HG03442 (cell line): Measurements from ENCODE around the gene TCF20.

Source experiments
- ATAC-seq: cut with Tn5 transposase; IDR thresholded peaks from one replicate; pipeline ENCODE4 v1.9.1; 2021; ENCODE audit warnings: mild to moderate bottlenecking, moderate library complexity; ENCODE audit not compliant: unreplicated experiment

Gene TCF20

DNA sequence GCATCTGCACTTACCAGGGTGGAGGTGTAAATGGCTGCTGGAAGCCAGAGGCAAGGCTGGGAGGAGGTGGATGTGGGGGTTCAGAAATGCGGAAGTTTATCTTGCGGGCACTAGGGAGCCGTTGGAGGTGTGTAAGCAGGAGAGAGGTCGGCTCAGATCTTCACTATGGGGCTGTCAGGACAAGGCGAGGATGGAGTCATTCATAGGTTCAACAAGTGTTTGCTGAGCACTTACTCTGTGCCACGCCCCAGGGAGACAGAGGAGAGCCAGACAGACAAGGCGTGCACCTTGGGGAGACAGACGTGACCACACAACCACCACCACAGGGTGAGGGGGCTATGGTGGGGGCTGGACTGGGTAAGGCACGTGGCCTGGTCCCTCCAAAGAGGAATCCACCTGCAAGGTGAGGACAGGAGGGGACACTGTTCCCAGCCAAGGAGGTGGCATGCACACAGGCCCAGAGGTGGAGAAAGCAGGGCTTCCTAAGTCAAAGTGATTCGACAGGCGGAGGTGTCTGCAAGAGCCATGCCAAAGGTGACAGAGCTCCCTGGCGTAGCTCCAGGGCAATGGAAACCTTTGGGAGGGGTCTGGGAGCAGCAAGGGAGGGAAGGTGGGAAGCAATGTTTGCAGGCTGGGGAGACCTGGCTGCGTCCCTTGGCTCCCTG, 30.8 kb upstream of the TCF20 start:
- no peak for ATAC-seq

DNA sequence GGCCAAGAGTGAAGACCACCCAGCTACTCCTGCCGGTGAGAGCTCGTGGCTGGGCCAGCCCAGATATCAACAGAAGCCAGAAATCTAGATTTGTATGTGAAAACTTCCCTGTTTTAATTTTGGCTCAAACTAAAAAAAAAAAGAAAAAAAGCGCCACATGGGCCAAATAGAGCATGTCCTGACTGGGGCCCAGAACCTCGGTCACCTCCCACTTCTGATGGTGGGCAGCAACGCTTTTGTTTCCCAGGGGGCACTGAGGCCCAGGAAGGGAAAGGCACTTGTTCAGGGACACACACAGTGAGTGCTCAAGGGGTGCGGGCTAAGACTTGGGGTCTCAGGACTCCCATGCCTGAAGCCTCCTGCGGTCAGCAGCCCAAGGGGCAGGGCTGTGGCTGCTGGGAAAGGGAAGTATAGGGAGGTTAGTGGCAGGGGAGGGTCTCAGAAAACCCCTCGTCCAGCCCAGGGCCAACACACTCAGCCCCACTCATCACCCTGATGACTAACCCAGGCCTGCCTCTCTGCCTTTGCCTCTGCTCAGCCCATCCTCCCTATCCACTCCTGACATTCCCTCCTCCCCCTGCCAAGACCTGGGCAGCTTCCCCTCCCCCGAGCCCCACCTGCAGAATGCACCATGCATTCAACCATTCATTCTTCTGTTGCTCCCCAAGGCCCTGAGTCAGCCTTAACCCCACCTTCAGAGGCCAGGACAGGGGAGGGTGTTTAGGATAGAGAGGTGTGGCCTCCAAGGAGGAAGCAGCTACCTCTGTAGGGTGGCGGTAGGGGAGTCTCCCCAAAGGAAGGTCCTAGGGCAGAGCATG, 30.0 kb upstream of the TCF20 start:
- ATAC-seq: no peak

DNA sequence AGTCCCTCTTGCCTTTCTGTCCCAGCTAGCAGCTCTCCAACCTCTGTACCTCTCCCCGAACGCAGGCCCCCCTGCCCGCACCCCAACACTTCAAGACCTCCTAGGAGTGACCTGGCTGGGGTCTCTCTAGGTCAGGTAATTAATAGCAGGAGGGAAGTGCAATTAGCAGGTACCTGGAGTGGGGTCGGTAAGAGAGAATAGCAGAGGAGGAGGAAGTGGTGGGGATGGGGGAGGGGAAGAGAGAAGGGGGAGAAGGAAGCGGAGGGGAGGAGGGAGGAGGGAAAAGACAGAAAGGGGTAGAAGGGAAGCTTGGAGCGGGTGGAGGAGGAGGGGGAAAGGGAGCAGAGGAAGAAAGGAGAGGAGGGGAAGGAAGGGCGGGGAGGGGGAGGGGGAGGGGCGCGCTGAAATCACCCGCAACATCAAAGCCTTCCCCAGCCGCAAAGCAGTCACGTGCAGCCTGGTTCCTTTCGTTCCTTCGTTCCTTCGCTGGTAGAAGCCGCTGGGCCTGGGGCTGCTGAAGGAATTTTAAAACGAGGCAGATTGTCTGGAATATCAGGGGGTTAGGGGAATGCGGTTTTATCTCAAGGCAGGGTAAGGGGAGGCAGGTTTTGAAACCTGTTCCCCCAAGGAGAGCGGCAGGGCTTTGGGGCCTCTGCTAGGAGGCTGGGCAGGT, 29.3 kb upstream of the TCF20 start:
- ATAC-seq: no peak

DNA sequence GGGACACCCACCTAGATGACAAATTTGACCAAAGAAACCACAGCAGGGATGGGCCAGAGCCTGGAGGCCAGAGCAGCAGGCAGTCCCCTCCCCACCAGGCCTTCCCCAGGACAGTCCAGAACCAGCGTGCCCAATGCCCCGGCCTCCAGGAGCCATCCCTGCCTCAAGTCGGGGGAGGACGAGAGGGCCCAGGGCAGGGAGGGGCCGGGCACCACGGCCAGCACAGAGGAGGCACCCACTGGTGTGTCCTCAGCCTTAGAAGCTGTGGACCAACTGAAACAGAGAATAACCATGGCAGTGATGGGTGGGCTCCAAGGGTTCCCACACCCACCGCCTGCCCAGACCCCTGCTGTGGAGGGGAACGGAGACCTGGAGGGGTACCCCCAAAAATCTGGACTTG, 28.3 kb upstream of the TCF20 start:
- ATAC-seq: no peak

DNA sequence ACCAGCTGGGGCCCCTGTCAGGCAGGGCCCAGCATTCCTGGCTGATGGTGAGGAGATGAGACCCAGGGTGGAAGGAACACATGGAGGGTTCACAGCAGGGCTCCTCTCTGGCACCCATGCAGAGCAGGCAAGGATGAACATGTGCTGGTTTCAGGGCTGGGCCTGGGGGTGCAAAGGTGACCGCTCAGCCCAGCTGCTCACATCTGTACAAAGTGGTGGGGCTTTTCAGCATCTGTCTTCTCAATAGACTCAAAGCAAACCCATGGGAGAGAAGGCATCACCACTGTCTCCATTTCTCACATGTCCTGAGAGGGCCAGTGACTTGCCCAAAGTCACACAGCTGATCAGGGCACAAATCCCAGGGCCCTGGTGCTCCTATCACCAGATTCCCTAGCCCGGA, 27.3 kb upstream of the TCF20 start:
- no peak for ATAC-seq

DNA sequence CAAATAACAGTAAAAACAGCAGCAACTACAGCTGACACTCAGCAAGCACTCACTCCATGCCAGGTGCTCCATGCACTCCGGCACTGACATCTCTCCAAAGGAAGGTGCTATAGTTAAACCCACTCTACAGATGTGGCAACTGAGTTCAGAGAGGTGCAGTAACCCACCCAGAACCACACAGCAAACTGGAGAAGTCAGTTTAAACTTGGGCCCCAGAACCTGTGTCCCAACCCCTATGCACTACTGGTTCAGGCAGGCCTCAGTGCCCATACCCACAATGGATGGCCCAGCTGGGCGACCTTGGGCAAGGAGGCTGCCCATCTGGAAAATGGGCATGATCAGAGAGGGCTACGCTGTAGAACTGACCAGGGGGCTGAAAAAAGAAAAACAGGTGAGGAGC, 26.4 kb upstream of the TCF20 start:
- no peak for ATAC-seq

DNA sequence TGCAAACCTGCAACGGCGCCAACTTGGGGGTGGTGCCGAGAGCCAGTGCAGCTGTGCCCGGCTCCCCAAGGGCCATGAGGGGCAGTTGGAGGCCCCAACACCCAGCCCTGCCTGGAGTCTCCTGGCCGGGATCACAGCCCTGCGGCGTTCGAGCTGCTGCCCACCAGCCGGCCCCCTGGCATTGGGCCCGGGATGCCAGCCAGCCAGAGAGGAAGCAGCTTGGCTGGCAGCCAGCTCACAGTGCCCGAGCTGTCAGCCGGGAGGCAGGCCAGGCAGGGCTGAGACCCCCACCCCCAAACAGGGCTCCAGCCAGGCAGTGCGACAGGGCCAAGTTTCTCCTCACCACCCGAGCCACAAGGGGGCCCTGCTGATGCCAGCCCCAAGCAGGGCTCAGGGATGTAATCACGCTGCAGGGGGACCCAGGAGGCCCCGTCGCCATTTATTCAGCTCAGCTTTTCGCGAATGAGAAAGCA, 26.0 kb upstream of the TCF20 start:
- ATAC-seq: no peak

DNA sequence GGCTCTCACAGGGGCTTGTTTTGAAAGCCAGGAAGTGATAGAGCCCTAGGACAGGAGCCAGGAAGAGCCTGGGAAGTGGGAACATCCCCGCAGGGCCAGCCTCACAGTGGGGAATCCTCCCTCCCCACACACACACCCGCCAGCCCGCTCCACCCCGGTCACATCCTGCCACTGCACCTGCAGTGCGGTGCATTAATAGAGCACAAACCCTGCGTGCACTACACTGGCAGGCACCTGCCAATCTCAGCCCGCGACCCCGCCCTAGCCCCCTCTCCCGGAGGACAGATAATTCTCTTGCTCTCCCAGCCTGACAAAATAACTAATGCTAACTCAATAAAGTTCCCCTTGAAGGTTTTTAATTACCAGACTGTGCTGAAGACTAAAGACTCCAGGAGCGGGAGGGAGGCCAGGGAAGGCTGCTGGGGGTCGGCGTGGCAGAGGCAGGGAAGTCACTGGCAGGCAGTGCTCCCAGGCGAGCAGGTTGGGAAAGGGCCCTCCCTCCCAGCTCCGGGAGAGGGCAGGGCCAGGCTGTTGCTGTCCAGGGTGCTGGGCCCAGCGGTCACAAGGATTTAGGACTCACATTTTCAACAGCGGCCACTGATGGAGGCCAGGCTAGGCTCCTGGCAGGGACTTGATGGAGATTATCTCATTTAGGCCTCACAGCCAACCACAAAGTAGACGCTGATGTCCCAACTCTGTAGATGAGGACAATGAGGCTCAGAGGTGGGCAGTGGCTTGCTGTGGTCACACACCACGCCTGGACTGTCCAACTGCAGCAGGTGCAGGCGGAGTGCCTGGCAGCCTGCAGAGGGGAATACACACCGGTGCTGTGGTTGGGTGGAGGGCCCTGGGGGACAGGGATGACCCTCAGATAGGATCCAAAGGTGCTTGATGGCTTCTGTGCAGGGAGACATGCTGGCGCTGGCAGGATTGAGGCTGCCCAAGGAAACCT, 23.9 kb upstream of the TCF20 start:
- ATAC-seq: no peak

DNA sequence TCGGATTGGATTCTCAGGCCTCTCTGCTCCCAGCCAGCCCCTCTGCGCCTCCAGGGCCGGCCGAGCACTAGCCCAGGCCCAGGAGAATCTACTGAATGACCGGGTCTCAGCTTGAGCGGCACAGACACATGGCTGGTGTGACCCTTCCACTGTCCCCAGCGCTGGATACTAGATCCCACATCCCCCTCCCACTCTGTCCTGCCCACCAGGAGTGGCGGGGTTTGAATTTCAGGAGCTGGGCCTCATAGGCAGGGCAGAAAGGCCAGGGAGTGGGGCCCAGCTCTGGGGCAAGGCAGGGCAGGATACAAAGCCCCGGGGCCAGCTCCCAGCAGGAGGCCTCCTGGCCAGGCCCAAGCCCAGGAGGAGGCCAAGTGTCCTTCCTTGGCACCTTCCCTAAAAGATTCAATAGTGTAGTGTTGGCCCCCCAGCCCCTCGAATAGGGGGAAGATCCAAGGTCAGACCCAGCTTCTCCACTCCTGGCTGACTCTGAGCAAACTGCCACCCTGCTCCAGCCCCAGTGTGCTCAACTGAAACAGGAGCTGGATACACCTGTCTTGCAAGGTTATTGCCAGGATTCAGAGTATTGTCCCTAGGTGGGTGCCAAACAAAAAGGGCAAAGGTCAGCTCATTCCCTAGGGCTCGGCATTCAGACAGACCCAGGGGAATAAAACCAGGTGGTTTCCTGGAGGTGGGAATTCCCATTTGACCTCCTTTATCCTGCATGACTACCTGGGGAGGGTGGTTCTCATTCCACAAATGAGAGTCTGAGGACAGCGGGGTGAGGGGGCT, 22.5 kb upstream of the TCF20 start:
- ATAC-seq: no peak

DNA sequence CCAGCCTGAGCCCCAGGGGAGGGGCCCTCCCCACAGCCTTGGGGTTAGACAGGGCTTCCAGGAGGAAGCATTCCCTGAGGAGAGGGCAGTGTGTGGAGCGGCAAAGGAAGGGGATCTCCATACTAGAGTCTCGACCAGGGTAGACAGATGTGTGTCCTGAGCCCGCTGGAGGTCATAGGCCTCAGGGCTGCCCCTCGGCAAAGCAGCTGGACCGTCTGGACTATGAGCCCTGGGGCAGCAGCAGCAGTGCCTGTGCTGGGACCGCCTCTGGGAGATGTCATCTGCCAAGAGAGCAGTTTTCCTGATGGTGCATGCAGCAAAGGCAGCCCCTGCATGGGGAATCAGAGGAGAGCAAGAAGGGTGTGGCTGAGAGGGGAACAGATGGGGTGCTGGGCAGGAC, 20.8 kb upstream of the TCF20 start:
- ATAC-seq: no peak

DNA sequence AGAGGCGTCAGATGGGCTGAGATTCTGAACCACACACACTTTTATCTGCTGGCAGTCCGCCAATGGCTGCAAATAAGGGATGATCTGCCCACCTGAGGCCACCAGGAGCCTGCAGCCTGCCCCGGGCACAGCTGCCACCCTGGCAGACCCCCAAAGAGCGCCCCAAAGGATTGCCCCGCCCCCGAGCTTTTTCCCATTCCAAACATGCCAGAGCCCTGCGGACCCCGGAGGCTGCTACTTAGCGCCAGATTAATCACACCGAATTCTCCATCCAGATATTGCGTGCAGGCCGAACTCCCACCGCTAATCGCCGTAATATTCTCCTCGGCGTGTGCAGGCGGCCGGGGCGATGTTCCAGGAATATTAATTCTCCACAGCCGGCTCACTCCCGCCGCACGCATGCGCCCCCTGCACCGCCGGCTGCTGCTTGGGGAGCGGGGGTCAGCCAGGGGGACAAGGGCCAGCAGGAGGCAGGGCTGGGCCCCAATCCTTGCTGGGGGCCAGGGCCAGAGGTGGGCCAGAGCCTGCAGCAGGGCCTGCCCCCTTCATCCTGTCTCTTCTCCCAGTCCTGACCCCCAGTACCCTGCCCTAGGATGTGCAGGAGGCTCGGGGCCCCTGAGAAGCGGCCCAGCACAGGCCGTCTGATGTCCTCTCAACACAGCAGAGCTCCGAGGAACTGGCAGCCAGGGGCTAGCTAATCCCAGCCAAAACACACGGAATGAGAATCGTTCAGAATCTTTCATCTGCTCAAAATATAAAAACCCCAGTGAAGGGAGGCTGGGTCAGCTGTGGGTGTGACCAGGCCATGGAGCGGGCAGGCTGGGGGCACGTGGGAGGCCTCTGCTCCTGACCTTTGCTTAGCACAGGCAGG, 19.5 kb upstream of the TCF20 start:
- no peak for ATAC-seq

DNA sequence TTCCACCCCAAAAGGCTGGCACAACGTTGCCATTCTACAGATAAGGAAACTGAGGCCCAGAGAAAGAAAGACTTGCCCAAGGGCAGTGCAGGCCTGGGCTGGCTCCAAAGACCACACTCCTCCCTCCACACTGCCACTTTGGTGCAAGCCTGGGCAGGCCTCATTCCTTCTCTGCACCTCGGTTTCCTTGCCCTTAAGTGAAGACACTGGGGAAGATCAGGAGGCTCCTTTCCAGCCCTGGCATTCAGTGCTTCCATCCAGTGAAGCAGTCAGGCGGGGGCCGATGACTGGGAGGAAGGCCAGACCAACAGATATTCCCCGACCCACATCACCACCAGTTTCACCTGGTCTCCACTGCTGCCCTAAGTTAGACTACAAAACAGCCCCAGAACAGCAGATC, 18.3 kb upstream of the TCF20 start:
- no peak for ATAC-seq

DNA sequence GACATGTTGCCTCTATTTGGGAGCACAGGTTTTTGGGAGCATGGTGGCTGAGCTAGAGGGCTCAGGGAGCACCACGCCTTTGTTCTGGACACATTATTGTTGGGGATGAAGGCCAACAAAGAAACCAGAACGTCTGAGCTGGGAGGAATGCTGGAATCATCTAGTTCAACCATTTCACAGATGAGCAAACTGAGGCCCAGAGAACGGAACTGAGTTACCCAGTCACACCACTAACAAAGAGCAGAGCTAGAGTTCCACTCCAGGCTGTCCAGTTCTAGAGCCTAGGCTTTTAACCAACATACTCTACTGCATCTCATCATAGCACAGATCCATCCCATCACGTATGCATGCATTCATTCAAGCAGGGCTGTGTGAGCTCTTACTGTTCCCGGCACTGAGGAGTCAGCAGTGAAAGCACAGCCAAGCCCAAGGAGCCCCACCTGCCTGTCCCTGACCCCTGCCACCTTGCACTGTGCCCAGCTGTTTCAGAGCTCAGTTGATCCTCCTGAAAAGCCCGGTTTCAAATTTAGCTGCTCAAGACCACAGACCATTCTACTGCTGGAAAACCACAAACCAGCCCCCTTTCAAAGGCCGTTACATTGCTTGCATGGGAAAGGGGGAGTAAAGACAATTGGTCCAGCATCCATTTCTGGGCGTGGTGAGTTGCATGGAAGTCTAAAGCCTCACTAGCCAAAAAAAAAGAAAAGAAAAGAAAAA, 16.9 kb upstream of the TCF20 start:
- no peak for ATAC-seq

DNA sequence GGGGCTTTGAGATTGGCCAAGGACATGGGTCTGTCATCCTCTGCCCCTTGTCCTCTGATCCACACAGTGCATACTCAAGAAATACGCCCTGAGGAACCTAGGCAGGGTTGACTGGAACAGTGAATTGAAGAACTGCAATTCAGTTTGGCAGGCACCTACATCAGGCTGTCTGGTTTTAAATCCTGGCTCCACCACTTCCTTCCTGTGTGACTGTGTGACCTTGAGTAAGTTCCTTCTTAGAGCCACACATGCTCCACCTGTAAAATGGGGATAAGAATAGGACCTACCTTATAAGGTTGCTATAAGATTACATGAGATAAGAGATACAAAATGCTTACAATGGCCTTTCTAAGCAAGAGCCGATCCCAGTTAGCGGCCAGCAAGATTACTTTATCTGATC, 15.8 kb upstream of the TCF20 start:
- no peak for ATAC-seq

DNA sequence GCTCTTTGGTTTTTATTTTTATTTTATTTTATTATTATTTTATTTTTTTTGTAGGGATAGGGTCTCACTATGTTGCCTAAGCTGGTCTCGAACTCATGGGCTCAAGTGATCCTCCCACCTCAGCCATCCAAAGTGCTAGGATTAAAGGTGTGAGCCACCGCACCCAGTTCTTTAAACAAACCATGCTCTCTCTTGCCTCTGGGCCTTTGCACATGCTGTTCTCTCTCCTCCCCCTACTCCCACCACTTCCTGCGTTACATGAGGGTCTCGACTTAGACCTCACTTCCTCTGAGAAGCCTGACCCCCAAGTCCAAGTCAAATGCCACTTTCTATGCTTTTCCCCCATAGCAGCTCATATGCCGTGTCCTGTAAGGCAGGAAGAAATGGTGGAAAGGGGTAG, 15.2 kb upstream of the TCF20 start:
- no peak for ATAC-seq

DNA sequence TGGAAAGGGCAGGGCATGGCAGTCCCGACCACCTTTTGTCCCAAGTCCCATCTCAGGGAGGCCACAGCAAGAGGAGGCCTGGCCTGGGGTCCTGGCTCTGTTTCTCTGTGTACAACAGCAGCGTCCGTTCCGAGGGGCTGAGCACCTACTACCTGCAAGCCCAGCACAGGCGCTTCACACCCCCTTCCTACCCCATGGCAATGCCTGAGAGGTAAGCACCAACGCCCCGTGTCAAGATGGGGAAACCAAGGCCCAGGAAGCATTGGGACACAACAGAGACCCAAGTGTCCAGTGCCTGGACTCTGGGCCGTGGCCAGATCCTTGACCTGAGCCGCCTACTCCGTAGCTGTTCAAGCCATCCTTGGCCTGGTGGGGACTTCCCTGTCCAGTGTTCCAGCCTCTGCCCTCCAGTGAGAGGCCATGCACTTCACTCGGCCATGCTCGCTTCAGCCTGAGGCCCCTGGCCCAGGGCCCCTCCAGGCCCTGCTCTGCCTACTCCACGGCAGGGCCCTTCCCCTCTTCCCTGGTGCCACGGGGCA, 14.3 kb upstream of the TCF20 start:
- no peak for ATAC-seq

DNA sequence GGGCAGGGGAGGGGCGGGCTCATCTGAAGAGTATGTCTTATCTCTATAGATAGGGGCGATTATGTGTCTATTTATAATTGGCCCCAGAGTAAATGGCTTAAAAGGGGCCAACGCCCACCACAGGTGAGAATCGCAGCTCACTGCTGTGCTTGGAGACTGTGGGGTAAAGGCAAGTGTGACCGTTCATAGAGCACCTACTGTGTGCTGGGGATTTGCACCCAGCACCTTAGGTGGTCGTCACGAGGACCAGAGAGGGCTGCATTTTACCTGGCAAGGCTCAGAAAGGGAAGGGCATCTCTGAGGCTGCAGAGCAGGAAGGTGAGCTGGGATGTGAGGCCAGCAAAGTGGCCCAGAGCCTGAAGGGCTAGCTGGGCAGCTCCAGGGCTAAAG, 13.7 kb upstream of the TCF20 start:
- no peak for ATAC-seq
